NCI-H226 (cell line): ENCODE data around the gene SREBF2.

Experiments used
- DNase-seq: peaks from one replicate; pipeline ENCODE4 v3.0.0-alpha.2; 2015

Gene SREBF2

GRCh38 chr22:41923595-41924276 lies 90.8 kb downstream of the SREBF2 start:
- DNase-seq = no peak

- DNase-seq = no peak
These were observed 93.0 kb downstream of the SREBF2 start for GRCh38 chr22:41925783-41926460.

GRCh38 chr22:41927813-41928212 lies 94.9 kb downstream of the SREBF2 start:
- DNase-seq = no peak

- DNase-seq = no peak
These were observed 95.9 kb downstream of the SREBF2 start for GRCh38 chr22:41928593-41929417.

- DNase-seq = no peak
These were observed 96.5 kb downstream of the SREBF2 start for GRCh38 chr22:41929418-41929810.

- no peak for DNase-seq
These were observed 98.9 kb downstream of the SREBF2 start for GRCh38 chr22:41931701-41932269.

- no peak for DNase-seq
These were observed 99.4 kb downstream of the SREBF2 start for GRCh38 chr22:41932353-41932752.

GRCh38 chr22:41933411-41934177 lies 100.7 kb downstream of the SREBF2 start:
- no peak for DNase-seq

- DNase-seq = no peak
These were observed 101.5 kb downstream of the SREBF2 start for GRCh38 chr22:41934284-41935014.

GRCh38 chr22:41935015-41935351 lies 102.1 kb downstream of the SREBF2 start:
- no peak for DNase-seq

- DNase-seq = no peak
These were observed 102.6 kb downstream of the SREBF2 start for GRCh38 chr22:41935509-41935908.

- no peak for DNase-seq
These were observed 103.9 kb downstream of the SREBF2 start for GRCh38 chr22:41936894-41937169.

- DNase-seq = no peak
These were observed 107.3 kb downstream of the SREBF2 start for GRCh38 chr22:41939981-41940831.

- DNase-seq = peak; percentile 28
These were observed 108.2 kb downstream of the SREBF2 start for GRCh38 chr22:41940832-41941765.

- no peak for DNase-seq
These were observed 110.8 kb downstream of the SREBF2 start for GRCh38 chr22:41943661-41944209.

- peak; percentile 80 for DNase-seq
These were observed 113.9 kb downstream of the SREBF2 start, which contains the start of gene CENPM for GRCh38 chr22:41946629-41947423. Gene CENPM, minus strand, starts transcription at chr22:41947152. Its CDS starts 76 bp downstream, at chr22:41947076.

GRCh38 chr22:41947424-41948080 lies 114.6 kb downstream of the SREBF2 start:
- no peak for DNase-seq

- no peak for DNase-seq
These were observed 115.2 kb downstream of the SREBF2 start for GRCh38 chr22:41948142-41948541.
